Stomach (tissue), 4 donors: ENCODE measurements around the gene MYRIP.

Source experiments
- CTCF ChIP-seq, 7 experiments: fragments of 450-650 bp in 4 of 7; fragments of 200-600 bp in 3 of 7; sonication (generic) in 3 of 7; IDR thresholded peaks; one replicate each; pipeline ENCODE4 v1.5.1; 2016 to 2019; ENCODE audit warnings: antibody characterized with exemption in 7 of 7, control low read depth in 2 of 7, mild to moderate bottlenecking in 1 of 7
- POLR2AphosphoS5 ChIP-seq, 3 donors: sonication (generic); formaldehyde crosslinking; IDR thresholded peaks; one replicate each; pipeline ENCODE4 v1.6.1; 2016; ENCODE audit warnings: antibody characterized with exemption in 3 of 3

- TF ChIP-seq CTCF (IDR thresholded peaks at IDR 0.05) (no peak), POLR2AphosphoS5 (IDR thresholded peaks at IDR 0.05) (no peak)
Observed at GRCh38 chr3:39783680-39784079, 25.7 kb upstream of the MYRIP start.
